HEK293T (cell line): ENCODE measurements around the gene RFPL4A.

Experiments
- FOXM1 ChIP-seq: fragments of 450-650 bp; IDR thresholded peaks from 2 replicates; pipeline ENCODE4 v1.6.1; 2017; ENCODE audit warnings: mild to moderate bottlenecking, borderline replicate concordance
- L3MBTL2 ChIP-seq: fragments of 450-650 bp; conservative IDR thresholded peaks from 2 replicates; pipeline ENCODE4 v1.6.1; 2016; ENCODE audit warnings: mild to moderate bottlenecking
- NFRKB ChIP-seq: fragments of 450-650 bp; IDR thresholded peaks from 2 replicates; pipeline ENCODE4 v1.6.1; 2016; ENCODE audit warnings: mild to moderate bottlenecking, moderate library complexity
- SP1 ChIP-seq: fragments of 450-650 bp; IDR thresholded peaks from 2 replicates; pipeline ENCODE4 v1.6.1; 2017

DNA sequence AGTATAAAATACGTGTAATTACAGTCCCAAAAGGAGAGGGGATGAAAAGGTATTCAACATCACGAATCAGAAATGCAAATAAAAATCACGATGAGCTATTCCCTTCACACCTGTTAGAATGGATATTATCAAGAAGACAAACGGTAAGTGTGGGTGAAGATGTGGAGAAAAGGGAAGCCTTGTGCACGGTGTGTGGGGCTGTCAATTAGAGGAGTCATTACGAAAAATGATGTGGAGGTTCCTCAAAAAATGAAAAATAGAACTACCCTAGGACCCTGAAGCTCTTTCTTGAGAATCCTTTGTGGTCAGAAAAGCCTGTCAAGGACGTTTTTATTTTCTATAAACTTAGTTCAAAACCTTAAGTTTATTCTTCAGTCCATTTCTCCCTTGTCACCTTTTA is 53.6 kb downstream of the RFPL4A start:
- TF ChIP-seq L3MBTL2 = no peak
- no peak for TF ChIP-seq NFRKB
- no peak for TF ChIP-seq FOXM1
- TF ChIP-seq SP1 = no peak
